Bone marrow (tissue), 2 donors: ENCODE measurements around the gene CACNA1C.

Experiments
- DNase-seq, 2 donors: peaks; one replicate each; lab custom pipeline; 2025; lab: John Stamatoyannopoulos, UW

Gene CACNA1C

DNA sequence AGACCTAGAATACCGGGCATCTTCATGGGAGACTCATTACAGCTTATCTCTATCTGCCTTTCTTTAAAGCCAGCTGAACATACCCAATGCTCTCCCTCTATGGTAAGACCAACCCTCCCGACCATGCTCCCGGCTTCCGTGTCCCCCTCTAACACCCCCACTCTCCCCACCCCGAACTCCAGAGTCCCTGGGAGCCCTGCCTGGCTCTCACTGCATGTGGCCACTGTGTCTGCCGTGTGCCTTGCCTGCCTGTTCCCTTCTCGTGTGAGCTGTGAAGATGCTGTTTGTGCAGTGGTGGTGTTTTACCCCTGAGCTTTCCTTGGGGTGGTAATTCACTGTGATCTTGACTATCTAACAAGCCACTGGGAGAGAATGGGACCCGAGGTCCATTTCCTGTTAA, 595.6 kb downstream of the CACNA1C start:
- no peak for DNase-seq

DNA sequence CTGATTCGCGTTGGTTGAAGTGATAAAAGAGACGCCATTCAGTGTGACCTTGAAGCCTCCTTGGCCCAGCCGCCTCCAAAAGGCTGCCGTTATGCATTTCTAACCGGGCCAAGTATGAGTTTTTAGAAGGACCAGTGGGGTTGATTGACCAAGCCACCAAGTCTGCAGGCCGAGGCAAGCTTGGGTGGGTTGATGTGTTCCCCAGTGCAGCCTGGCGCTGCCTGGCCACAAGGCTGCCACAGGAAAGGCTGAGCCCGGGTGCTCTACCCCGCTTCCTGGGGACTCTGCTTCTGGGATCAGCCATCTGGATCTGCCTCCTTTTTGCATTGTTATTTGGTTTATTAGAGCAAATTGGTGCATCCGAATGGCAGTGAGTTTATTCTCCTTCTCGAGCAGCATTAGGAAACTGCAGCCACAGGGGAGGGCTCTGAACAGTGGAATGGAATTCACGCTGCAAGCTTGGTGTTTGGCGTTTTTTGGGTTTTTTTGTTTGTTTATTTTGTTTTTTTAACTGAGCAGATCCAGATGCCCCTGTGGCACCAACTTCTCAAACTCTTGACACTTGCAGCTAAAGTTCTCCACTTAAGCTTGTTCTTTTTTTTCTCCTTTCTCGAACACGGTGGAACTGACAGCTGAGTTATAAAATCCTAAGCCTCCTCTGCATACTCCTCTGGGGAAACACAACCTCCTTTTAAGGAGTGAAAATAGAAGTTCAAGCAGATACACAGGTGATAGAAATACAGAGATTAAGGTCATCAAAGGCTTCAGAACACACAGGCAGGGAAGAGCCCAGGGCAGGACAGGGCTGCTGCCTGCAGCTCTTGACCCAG, 596.6 kb downstream of the CACNA1C start:
- DNase-seq: no peak

DNA sequence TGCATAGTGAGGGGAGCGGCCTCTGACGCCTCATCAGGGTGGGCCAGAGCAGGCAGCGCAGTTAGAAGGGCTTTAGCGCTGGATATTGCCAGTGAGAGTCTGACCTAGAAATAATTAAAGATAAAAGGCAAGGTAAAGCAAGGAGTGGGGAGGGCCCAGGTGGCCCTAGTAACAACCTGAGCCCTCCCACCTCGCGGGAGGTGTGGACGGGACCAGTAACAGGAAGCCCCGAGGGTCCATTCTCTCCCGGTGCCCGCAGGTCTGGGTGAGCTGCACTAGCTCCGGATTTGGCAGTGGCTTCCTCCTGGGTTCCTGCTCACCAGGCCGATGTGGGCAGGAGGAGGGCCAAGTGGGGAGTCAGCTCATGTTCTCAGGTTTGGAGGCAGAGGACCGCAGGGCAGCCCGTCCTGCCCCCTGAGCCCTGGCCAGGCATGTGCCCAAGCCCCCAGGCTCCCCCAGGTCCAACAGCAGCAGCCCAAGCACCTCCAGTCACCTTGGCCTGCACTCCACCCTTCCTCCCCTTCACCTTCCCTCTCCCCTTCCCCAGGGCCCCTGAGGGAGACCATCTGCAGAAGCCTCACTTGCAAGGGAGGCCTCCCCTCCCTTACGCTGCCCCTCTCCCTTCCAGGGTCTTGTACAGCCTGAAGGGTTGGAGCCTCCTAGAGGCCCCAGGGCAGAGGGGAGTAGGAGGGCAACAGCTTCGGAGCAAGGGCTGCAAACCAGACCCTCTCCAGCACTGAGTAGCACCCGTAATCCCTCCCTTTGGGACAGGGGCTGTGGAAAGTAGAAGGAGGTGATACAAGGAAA, 597.7 kb downstream of the CACNA1C start:
- DNase-seq: no peak

DNA sequence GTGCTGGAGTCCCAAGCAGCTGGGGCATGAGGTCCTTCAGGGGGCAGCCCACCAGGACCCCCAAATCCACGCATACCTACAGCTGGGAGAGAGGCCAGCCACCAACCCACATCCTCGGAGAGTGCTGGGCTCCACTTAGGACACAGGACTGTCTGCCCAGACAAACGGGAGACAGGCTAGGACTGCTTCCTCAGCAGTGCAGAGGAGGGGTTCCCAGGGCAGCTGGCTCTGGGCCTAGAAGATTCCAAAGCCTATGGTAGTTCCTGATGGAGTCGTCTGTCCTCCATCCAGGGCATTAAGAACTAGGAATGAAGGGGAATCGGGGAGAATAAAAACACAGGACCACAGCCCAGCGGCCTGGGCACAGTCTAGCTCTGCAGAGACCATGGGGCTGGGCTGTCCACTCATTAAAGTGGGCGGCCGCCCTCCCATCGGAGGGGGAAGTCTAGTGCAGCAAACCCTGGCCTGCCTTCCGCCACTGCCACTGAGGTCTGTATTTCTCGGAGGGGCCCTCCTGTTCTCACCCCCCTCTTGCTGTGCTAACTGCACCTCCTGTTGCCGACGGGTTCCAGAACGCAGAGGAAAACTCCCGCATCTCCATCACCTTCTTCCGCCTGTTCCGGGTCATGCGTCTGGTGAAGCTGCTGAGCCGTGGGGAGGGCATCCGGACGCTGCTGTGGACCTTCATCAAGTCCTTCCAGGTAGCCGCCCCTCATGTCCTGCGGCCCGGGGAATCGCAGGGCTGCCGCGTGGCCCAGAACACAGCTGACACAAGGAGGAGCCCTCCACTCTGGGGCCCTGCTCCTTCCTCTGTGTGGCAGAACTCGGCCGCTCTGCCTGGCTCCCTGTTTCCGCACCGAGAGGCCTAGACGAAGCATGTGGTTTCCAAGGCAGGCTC, 598.5 kb downstream of the CACNA1C start:
- no peak for DNase-seq

DNA sequence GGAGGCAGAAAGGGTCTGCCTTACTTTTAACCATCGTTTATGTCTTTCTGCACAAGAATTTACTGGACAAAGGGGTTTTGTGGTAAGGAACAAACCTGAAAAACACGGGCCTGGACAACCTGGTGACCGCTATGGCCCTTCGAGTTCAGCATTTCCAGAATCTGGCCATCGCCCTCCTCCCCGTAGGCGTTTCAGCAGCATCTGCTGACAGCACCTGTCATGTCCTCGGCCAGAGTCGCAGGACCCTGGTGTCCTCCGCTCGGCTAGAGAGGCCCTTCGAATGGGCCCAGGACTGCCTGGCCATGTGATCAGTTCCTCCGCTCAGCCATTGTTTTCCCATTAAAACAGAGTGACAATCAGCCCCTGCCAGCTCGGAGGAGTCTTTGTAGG, 599.2 kb downstream of the CACNA1C start:
- no peak for DNase-seq

DNA sequence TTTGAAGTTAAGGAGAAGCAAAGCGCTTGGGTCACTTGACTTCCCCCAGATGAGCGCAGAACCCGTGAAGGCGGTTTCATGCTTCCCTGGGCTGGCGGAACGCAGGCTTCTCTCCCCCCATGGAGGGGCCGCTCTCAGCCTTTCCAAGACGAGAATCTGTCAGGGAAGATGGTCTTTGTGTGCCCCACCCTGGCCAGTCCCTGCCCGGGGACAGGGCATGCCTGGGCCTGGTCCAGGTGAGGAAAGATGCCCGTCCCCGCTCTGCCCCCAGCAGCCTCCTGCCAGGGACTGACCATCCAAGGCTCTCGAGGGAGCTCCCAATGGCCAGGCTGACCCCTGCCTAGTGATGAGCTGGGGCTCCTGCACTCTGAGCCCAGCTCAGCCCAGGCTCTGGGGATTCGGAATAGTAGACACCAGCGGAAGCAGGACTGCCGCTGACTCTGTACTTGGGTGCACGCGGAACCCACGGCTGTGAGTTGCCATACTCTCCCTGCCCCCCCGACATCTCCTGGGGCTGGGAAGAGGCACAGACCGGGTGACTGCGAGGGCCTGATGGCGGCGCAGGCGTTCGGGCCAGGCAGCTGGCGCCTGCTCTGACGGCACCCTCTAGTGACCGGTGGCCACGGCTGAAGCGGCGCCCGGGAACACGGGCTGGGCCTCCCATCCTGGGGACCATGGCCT, 599.8 kb downstream of the CACNA1C start:
- DNase-seq: no peak

DNA sequence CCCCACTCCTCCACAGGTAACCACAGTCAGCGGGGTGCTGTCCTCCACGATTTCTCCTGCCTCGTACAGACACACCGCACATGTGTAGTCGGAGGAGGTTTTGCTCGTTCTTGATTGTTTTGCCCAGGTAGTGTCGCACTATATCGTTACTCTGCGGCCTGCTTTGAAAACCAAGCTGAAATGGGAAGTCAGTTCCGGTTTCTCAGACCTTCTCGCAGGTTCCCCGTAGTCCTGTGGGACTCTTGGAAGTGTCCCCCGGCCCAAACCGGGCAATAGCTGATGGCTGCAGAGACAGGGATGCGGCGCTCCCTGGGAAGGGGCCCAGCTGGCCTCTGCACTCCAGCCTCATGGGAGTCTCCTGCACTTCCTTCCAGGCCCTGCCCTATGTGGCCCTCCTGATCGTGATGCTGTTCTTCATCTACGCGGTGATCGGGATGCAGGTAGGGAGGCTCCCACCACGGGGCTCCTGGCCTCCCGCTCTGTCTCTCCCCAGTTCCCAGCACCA, 600.7 kb downstream of the CACNA1C start:
- no peak for DNase-seq

DNA sequence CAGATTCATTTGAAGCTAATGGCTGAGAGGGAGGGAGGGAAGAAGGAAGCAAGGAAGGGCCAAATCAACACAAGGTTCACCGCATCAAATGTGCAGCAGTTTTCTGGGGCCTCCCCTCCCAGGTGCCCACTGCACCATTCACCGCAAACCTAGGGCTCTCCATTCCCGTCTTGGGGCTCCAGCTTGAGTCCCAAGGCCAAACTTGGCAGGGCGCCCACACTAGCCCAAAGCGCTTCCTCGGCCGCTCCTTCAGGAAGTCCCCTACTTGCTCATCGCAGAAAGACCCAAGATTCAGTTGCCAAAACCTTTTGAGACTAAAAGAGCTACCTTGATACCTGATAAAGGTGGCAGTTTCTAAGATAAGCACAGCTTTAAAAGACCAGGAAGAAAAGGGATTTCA, 601.5 kb downstream of the CACNA1C start:
- DNase-seq: no peak

DNA sequence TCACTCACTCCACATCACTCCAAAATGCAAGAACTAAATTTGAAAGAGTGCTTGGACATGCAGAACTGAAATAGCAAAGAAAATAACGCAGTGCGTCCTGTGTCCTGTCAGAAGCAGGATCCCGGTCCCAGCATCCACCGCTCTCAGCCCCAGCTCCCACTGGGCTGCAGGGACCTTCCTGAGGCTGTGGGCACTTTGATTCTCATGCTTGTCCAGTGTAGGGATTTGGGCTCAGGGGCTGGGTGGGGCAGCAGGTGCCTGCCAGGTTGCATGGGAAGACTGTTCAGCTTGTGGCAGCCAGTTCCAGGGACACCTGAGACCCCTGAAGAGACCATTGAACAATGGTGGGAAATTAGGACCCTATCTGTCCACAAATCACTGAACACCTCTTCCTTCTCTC, 602.0 kb downstream of the CACNA1C start:
- no peak for DNase-seq

DNA sequence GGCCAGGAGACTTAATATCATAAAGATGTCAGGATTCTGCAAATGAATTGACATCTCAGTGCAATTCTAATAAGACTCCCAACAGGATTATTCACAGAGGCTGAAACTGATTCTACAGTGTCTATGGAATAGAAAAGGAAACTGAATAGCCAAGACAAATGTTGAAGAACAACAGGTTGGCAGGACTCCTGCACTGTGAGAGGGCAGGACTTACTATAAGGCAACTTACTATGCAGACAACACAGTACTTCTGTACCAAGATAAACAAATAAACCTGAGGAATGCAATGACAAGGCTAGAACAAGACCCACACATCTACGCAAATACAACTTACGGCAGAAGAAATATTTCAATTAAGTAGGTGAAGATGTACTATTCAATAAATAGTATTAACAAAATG, 609.7 kb downstream of the CACNA1C start:
- DNase-seq: no peak

DNA sequence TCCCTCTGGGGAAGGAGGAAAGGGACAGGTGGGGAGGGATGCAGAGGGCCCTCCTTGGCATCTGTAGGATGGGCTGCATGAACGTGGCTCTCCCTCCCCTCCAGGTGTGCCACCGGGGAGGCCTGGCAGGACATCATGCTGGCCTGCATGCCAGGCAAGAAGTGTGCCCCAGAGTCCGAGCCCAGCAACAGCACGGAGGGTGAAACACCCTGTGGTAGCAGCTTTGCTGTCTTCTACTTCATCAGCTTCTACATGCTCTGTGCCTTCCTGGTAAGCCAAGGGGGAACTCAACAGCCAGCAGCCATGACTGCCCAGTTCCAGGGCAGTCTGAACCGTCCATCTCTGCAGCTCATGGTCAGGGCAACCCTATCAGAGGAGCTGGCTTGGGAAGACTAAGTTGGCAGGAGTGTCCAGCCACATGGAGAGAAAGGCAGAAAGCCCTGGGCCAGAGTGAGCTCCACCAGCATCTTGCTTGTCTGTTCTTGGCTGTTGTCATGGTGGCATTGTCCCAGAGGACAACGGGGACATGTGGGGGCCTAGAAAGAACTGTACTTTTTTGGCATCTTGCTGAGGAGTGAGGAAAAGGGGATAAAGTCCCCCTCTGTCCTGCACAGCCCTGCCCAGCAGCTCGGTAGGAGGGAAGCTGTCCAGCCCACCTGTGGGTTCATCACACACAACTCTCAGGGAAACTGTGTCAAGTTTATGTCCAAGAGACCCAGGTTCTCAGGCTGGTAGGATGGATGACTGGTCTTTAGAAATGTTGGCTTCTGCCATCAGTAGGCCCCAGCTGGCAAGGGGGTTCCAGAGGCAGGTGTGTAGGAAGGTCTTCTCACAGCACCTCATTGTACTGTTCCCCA, 612.2 kb downstream of the CACNA1C start:
- DNase-seq: no peak

DNA sequence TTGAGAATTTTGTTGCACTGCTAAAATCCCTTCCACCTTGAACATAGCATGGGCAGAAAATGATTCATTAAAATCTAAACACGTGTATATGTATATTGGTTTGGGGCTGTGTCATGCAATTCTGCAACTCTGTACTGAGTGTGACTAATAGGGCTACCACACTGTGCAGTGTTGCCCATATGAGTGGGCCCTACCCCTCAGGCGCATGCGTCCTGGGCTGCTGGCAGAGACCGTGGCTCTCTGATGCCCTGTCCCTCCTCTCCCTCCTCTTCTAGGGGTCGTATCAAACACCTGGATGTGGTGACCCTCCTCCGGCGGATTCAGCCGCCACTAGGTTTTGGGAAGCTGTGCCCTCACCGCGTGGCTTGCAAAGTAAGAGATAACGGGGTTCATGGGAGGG, 613.6 kb downstream of the CACNA1C start:
- no peak for DNase-seq

DNA sequence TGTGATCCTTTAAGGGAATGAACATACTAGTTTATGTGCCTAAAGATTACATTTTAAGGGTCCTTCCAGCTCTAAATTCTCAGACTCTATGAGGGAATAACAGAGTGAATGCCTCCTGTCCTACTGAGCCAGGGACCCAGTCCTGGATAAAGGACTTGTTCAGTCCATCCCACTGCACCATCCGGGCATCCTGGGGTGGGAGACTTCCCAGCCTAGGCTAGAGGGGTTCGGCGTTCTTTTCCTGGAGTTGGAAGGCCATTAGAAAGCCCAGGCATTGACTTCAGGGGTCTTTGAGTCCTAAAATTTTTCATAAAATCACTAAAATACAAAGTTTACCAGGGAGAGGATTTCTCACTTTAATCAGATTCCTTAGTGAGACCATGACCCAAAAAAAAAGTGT, 614.1 kb downstream of the CACNA1C start:
- no peak for DNase-seq

DNA sequence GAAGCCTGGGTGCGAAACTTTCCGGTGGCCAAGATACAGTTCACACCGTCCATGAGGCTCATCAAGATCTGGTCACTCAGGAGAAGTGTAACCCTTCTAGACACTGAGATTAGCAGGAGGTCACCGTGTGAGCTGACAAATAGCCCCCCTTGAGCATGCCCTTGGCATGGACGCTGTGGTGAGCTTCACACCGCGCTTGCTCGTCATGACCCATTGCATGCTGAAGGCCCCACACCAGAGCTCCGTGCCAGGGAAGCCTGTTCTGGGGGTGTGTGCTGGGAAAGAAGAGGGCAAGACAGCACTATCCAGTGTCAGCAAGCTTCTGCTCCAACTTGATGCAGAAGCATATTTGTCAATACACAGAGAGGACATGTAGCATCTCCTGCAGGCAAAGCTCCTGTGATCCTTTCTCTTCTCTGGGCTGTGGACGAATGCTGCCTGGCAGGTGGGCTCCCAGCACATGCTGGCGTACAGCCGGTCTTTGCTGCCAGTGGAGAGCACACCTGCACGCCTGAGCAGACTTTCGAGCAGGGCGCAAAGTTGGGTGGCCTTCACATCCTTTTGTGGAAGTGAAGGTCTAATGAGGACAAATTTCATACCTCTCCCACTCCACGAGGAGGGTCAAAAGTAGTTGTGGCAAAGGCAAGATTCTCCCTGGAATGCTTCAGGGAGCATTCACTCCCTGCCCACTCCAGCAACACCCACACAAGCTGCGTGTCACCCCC, 615.1 kb downstream of the CACNA1C start:
- DNase-seq: no peak

DNA sequence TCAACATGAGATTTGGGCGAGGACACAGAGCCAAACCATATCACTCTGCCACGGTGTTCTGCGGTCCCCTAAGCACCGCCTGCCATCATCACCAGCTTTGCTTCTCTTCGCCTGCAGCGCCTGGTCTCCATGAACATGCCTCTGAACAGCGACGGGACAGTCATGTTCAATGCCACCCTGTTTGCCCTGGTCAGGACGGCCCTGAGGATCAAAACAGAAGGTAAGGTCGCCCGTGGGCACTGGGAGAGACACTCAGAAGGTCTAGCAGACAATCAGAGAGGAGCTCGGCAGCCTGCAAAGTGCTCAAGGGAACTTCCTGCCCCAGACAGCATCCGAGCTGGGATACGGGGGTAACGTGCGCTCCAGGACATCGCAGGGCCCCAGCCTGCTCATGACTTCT, 616.0 kb downstream of the CACNA1C start:
- no peak for DNase-seq

DNA sequence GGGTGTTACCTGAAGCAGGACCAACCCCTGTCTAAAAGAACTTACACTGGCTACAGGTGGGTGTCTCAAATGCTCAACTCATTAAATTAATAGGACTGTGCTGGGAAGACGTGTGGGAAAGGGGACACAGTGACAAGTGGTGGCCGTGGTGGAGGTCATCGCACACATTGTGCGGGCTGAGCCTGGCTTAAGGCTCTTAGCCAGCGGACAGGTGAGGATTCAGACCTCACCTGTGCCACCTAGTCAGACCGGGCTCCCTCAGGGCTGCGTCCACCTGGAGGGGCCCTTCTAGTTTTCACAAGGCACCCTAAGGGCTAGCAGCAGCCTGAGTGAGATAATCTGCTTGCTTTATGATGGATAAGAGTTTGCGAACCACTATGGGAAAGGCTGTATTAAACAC, 616.8 kb downstream of the CACNA1C start:
- DNase-seq: no peak

DNA sequence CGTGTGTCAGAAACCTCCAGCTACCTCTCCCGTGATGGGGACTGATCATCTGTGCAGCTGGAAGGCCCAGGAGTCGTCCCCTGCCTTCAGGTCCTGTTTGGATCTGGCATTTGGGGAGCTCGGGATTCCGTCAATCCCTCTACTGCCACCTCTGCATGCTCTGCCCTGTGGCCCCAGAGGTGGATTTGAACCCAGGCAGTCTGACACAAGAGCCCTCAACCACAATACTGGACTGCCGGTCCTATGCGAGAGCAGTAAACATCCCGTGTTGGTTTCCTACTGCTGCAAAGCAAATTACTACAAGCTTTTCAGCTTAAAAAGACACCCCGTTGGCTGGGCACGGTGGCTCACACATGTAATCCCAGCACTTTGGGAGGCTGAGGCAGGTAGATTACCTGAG, 620.1 kb downstream of the CACNA1C start:
- DNase-seq: no peak

DNA sequence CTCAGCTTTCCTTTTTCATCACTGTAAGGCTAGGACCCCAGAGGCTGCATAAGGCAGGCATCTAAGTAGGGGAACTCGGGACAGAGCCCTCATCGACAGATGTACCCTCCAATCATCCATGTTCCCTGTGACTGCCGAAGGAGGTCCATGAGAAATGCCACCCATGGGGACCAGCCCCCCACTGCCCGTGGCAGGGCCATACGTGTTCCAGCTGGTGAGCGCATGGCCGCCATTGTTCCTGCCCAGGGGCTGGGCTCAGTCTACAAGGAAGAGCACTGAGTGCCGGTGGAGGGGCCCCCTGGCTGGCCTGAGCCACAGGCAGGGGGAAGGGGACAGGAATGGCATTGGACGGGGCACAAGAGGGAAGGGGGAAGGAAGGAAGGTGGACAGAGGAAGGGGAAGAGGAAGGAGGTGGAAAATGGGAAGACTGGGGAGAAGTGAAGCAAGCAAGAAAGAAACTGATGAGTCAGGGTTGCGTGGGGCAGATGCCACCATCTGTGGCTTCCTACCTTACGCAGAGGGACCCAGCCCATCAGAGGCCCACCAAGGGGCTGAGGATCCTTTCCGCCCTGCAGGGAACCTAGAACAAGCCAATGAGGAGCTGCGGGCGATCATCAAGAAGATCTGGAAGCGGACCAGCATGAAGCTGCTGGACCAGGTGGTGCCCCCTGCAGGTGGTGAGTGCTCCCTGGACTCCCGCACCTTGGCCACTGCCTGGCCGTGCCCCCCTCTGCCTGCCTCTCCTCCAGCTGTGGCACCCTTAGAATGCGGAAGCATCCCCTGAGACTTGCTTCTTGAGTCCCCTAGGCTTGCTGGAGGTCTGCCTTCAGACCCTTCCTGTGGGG, 621.4 kb downstream of the CACNA1C start:
- no peak for DNase-seq

DNA sequence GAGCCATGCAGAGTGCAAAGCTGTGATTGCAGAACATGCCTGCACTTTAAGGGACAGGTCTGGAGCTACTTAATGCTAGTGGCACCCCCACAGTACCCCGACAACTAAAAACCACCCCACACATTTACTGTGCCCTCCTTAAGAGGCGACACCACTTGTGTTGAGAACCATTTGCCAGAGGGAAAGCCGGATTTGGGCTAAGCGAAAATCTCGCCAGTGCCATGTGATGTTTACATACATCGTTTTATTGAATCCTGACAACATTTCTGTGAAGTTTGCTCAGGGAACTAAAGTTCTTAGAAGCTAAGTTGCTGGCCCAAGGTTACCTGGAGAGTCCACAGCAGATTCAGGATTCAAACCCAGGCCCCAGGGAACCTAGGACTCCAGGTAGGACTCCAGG, 623.0 kb downstream of the CACNA1C start:
- no peak for DNase-seq
